Measurements from ENCODE around the gene LSM10. TPM values are rescaled to one million over a fixed set of nuclear protein-coding genes. Genes with fewer than 3 reads are reported as not detected.

Gene LSM10
- total RNA-seq, 1 donor from 2014 or later, result 55.3 TPM

Other genes with a start within 250 kb of the LSM10 start
- 68.4 and 71.5 TPM in 2 replicates for gene TRAPPC3, start 248.4 kb downstream of the LSM10 start, total RNA-seq
- gene MAP7D1, start 241.7 kb downstream of the LSM10 start, total RNA-seq, result 162 and 172 TPM in 2 replicates
- gene THRAP3, start 173.5 kb downstream of the LSM10 start, total RNA-seq, result 159 and 164 TPM in 2 replicates
- 19.0 and 20.4 TPM in 2 replicates for gene SH3D21, start 91.5 kb downstream of the LSM10 start, total RNA-seq
- gene EVA1B, start 74.3 kb downstream of the LSM10 start, total RNA-seq, result 10.7 and 11.0 TPM in 2 replicates
- gene STK40, start 12.0 kb downstream of the LSM10 start, total RNA-seq, result 41.3 and 42.4 TPM in 2 replicates
- 0.59 and 1.2 TPM in 2 replicates for gene OSCP1, start 52.5 kb upstream of the LSM10 start, total RNA-seq
- 117 and 123 TPM in 2 replicates for gene MRPS15, start 66.5 kb upstream of the LSM10 start, total RNA-seq
- 0.11 and 0.62 TPM in 2 replicates for gene CSF3R, start 85.0 kb upstream of the LSM10 start, total RNA-seq

Data from activated T-helper 2 cell treated with anti-CD3 and anti-CD28 coated beads, Interferon-gamma antibody, Interleukin-2, Interleukin-4, amounts not matched to agents 10 μg/mL and 5 μg/mL and 100 μg/mL, durations not matched to agents 14 hours and 24 hours and 36 hours (primary cell).